BJ (cell line): ENCODE results near the gene WIPF2. TPM values are rescaled to one million over a fixed set of nuclear protein-coding genes. Genes with fewer than 3 reads are reported as not detected.

ENCODE experiments used
- CTCF ChIA-PET: fragments of 350-600 bp; formaldehyde crosslinking; extraction: SDS; loops from one replicate; lab custom pipeline; 2021; ENCODE audit warnings: antibody characterized with exemption, inconsistent platforms; lab: Yijun Ruan, JAX
- POLR2A ChIA-PET: fragments of 300-600 bp; sonication (Branson Sonifier 250); formaldehyde crosslinking; extraction: SDS; loops from one replicate; lab custom pipeline; 2021; ENCODE audit warnings: antibody characterized with exemption; lab: Charles Lee
- DNase-seq: peaks from one replicate; pipeline ENCODE4 v3.0.0-alpha.2; 2011; ENCODE audit warnings: low read depth
- H3K27me3 ChIP-seq: 2 replicates; pipeline ENCODE4 v1.6.0; 2011; ENCODE audit warnings: low read length; ENCODE audit not compliant: control insufficient read depth, insufficient read depth
- H3K36me3 ChIP-seq: 2 replicates; pipeline ENCODE4 v1.5.1; 2011; ENCODE audit warnings: low read length; ENCODE audit not compliant: control insufficient read depth, insufficient read depth
- H3K4me3 ChIP-seq: 2 replicates; pipeline ENCODE4 v1.5.1; 2011; ENCODE audit warnings: low read depth, mild to moderate bottlenecking, control low read depth, low read length
- CTCF ChIP-seq: IDR thresholded peaks from 2 replicates; pipeline ENCODE4 v1.5.1; 2011; ENCODE audit warnings: low read depth, mild to moderate bottlenecking, control low read depth, inconsistent platforms, low read length, moderate library complexity; ENCODE audit not compliant: insufficient read depth
- polyA plus RNA-seq: library from polyadenylated mRNA; depleted of rRNA; stranded (reverse); fragments of >200 nt; gene quantifications from 2 replicates; pipeline ENCODE4 v1.2.3, GENCODE V29; 2011

Gene WIPF2
- polyA plus RNA-seq, 1 experiment: 8.1 TPM

- no peaks in the 10 kb centered on the region for H3K36me3 ChIP-seq
- ChIA-PET POLR2A (no interaction called here), CTCF (interaction anchor here (0.9 kb wide), 1 partner anchor 68 kb away, joined by 4 read pairs; no protein-coding TSS in a partner anchor)
- no peak for TF ChIP-seq CTCF
- no peak for DNase-seq
- no peak overlapping the region for H3K4me3 ChIP-seq
- H3K27me3 ChIP-seq: no peaks in the 10 kb centered on the region
Observed at GRCh38 chr17:40287159-40287493, 68.0 kb downstream of the WIPF2 start.

DNA sequence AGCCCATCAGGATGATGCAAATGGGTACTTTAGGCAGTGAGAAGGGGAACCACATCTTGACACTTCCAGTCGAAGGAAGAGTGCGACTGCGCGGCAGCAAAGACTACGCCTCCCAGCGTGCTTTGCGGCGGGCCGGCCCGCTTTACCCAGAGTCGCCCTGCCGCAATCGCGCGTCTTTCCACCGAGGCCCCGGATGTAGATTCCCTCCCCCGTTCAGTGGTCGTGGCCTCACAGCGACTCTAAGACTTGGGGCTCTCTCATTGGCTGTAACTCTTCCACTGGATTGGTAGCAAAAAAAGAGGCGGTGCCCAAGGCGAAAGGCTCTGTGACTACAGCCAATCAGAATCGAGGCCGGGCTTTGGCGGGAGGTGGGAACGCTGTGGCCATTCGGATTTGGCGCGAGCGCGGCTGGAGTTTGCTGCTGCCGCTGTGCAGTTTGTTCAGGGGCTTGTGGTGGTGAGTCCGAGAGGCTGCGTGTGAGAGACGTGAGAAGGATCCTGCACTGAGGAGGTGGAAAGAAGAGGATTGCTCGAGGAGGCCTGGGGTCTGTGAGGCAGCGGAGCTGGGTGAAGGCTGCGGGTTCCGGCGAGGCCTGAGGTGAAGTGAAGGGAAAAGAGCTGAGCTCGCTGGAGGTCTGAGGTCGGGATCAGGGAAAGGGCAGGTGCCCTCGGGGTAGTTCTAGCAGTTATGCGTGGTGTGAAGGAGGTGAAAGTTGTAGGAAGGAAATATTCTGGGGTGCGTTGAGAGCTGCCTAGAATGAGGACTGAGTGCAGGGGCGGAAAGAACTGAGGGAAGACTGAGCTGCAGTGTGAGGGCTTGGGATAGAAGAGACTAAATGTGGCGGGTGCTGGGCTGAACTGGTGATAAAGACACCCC, 68.6 kb downstream of the WIPF2 start, which contains the start of gene CDC6:
Gene CDC6 (plus strand): TSS at position 386 of the 876 bp plus-strand sequence. CDS start 1,542 bp downstream, outside the sequence.
- no peak for TF ChIP-seq CTCF
- ChIA-PET POLR2A (no interaction called here), CTCF (interaction anchor here (0.6 to 1.5 kb wide), 4 partner anchors 15 to 91 kb away, joined by 4 to 5 read pairs (median 5); no protein-coding TSS in a partner anchor)
- DNase-seq: peak; percentile 96
- no peaks in the 10 kb centered on the region for H3K36me3 ChIP-seq
- H3K4me3 ChIP-seq: peak within 1 kb of the TSS; percentile 59
- H3K27me3 ChIP-seq: no peaks in the 10 kb centered on the region

DNA sequence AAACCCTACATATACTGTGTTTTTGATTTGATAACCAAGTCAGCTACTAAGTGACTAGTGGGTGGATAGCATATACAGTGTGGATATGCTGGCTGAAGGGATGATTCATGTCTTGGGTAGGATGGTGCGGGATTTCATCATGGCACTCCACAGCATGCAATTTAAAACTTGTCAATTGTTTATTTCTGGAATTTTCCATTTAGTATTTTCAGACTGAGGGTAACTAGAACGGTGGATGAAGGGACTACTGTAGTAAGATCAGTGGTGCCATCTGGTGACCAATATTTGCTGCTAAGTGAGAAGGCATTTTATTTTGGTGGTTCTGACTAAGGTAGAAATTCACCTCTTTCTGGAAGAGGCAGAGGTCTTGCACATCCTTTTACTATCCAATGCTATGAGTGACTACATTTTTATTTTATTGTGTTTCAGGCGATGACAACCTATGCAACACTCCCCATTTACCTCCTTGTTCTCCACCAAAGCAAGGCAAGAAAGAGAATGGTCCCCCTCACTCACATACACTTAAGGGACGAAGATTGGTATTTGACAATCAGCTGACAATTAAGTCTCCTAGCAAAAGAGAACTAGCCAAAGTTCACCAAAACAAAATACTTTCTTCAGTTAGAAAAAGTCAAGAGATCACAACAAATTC, 71.7 kb downstream of the WIPF2 start:
- peak; percentile 81 for DNase-seq
- ChIA-PET CTCF (interaction anchor here (0.7 to 5.1 kb wide), 26 partner anchors 10 to 275 kb away, joined by 3 to 54 read pairs (median 6); partner anchors contain the start of genes CSF3 and WIPF2), POLR2A (interaction anchor here (0.5 kb wide), 1 partner anchor 242 kb away, joined by 16 read pairs; no protein-coding TSS in a partner anchor)
- TF ChIP-seq CTCF: peak; percentile 67
- H3K4me3 ChIP-seq: no peak overlapping the region
- H3K27me3 ChIP-seq: no peaks in the 10 kb centered on the region
- no peaks in the 10 kb centered on the region for H3K36me3 ChIP-seq

- Histone ChIP-seq H3K4me3 (no peak overlapping the region), H3K27me3 (no peaks in the 10 kb centered on the region), H3K36me3 (no peaks in the 10 kb centered on the region)
- CTCF ChIA-PET: interaction anchor here (0.6 to 5.1 kb wide), 18 partner anchors 9 to 727 kb away, joined by 3 to 54 read pairs (median 6); partner anchors contain the start of genes CSF3 and WIPF2
- POLR2A ChIA-PET: no interaction called here
- no peak for TF ChIP-seq CTCF
- DNase-seq: no peak
Observed at GRCh38 chr17:40291281-40291664, 72.2 kb downstream of the WIPF2 start.

- H3K27me3 ChIP-seq: no peaks in the 10 kb centered on the region
- no peak overlapping the region for H3K4me3 ChIP-seq
- no peak for DNase-seq
- no peak for TF ChIP-seq CTCF
- ChIA-PET POLR2A (interaction anchor here (0.6 kb wide), 1 partner anchor 96 kb away, joined by 4 read pairs; no protein-coding TSS in a partner anchor), CTCF (interaction anchor here (0.6 to 30.6 kb wide), 11 partner anchors 9 to 180 kb away, joined by 3 to 762 read pairs (median 5); partner anchors contain the start of gene GJD3)
- no peaks in the 10 kb centered on the region for H3K36me3 ChIP-seq
Observed at GRCh38 chr17:40293363-40293762, 74.3 kb downstream of the WIPF2 start.
